Loucy (cell line): ENCODE data around the gene CHST11.

Source experiments
- H2AFZ ChIP-seq: fragments of 200-600 bp; sonication (generic); 2 replicates; pipeline ENCODE4 v1.6.0; 2016; ENCODE audit warnings: antibody characterized with exemption, mild to moderate bottlenecking, low read length, moderate library complexity
- H3F3A ChIP-seq: fragments of 200-600 bp; 2 replicates; pipeline ENCODE4 v1.6.0; 2016; ENCODE audit warnings: antibody characterized with exemption, low read depth, mild to moderate bottlenecking
- H3K27me3 ChIP-seq: fragments of 200-600 bp; sonication (generic); 2 replicates; pipeline ENCODE4 v1.6.1; 2014; ENCODE audit warnings: low read length, mild to moderate bottlenecking; ENCODE audit not compliant: insufficient read depth, poor library complexity, severe bottlenecking
- H3K36me3 ChIP-seq: fragments of 200-600 bp; sonication (generic); 2 replicates; pipeline ENCODE4 v1.6.1; 2016; ENCODE audit warnings: low read length; ENCODE audit not compliant: insufficient read depth
- H3K4me1 ChIP-seq: fragments of 200-600 bp; sonication (generic); 2 replicates; pipeline ENCODE4 v1.5.1; 2014; ENCODE audit warnings: low read length, mild to moderate bottlenecking; ENCODE audit not compliant: insufficient read depth, poor library complexity, severe bottlenecking
- H3K4me2 ChIP-seq: fragments of 200-600 bp; sonication (generic); 2 replicates; pipeline ENCODE4 v1.6.0; 2014; ENCODE audit warnings: antibody characterized with exemption, low read length, low read depth, mild to moderate bottlenecking; ENCODE audit not compliant: poor library complexity, severe bottlenecking
- H3K4me3 ChIP-seq: fragments of 200-600 bp; sonication (generic); 2 replicates; pipeline ENCODE4 v1.5.1; 2014; ENCODE audit warnings: low read length, mild to moderate bottlenecking, mixed read lengths; ENCODE audit not compliant: poor library complexity, severe bottlenecking
- H3K79me2 ChIP-seq: fragments of 200-600 bp; sonication (generic); 2 replicates; pipeline ENCODE4 v1.6.1; 2014; ENCODE audit warnings: low read length; ENCODE audit not compliant: insufficient read depth
- H3K9ac ChIP-seq: fragments of 200-600 bp; sonication (generic); 2 replicates; pipeline ENCODE4 v1.6.0; 2014; ENCODE audit warnings: mild to moderate bottlenecking, low read depth, low read length, moderate library complexity; ENCODE audit not compliant: poor library complexity, severe bottlenecking
- H3K9me2 ChIP-seq: fragments of 200-600 bp; sonication (generic); replicated peaks from 2 replicates; pipeline ENCODE4 v1.6.1; 2016; ENCODE audit warnings: low read depth, low read length, mixed read lengths
- H3K9me3 ChIP-seq: fragments of 200-600 bp; sonication (generic); 2 replicates; pipeline ENCODE4 v1.6.1; 2014; ENCODE audit warnings: mild to moderate bottlenecking, antibody characterized with exemption, low read length, low read depth; ENCODE audit not compliant: insufficient read depth
- H4K20me1 ChIP-seq: fragments of 200-600 bp; sonication (generic); 2 replicates; pipeline ENCODE4 v1.6.0; 2014; ENCODE audit warnings: antibody characterized with exemption, low read length, mild to moderate bottlenecking; ENCODE audit not compliant: insufficient read depth, poor library complexity, severe bottlenecking
- EZH2phosphoT487 ChIP-seq: fragments of 200-600 bp; IDR thresholded peaks from 2 replicates; pipeline ENCODE4 v1.6.1; 2018; ENCODE audit warnings: antibody characterized with exemption, mild to moderate bottlenecking, moderate library complexity, borderline replicate concordance
- TF ChIP-seq, protein P1 (sequence below): fragments of 200-600 bp; sonication (generic); conservative IDR thresholded peaks from 2 replicates; pipeline ENCODE4 v1.5.1; 2014; ENCODE audit warnings: mild to moderate bottlenecking, antibody characterized with exemption, low read length

Gene CHST11

DNA sequence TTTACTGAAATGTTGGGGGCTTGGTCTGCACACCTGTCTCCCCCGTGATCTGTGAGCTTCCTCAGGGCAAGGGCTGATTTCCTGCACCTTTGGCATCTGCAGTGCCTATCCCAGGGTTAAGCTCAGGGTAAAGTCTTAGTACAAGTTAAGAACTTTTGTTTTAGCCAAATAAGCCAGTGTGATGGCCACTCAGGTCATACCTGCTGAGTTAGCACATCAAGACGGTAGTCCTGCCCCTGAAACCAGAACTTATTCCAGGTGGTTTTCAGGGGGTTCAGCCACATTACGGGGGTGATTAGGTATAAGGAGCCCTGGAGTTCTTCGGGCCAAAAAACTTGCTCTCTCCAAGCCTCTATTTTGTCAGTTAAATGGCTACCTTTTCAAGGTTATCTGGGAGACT lies 21.6 kb upstream of the CHST11 start:
- H3K4me3 ChIP-seq, result no peak overlapping the region
- TF ChIP-seq EZH2phosphoT487, result no peak
- TF ChIP-seq, protein P1, sequence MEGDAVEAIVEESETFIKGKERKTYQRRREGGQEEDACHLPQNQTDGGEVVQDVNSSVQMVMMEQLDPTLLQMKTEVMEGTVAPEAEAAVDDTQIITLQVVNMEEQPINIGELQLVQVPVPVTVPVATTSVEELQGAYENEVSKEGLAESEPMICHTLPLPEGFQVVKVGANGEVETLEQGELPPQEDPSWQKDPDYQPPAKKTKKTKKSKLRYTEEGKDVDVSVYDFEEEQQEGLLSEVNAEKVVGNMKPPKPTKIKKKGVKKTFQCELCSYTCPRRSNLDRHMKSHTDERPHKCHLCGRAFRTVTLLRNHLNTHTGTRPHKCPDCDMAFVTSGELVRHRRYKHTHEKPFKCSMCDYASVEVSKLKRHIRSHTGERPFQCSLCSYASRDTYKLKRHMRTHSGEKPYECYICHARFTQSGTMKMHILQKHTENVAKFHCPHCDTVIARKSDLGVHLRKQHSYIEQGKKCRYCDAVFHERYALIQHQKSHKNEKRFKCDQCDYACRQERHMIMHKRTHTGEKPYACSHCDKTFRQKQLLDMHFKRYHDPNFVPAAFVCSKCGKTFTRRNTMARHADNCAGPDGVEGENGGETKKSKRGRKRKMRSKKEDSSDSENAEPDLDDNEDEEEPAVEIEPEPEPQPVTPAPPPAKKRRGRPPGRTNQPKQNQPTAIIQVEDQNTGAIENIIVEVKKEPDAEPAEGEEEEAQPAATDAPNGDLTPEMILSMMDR, result no peak
- H3K27me3 ChIP-seq, result no peaks in the 10 kb centered on the region
- H3F3A ChIP-seq, result no peaks in the 10 kb centered on the region
- no peak overlapping the region for H2AFZ ChIP-seq
- H3K36me3 ChIP-seq, result no peaks in the 10 kb centered on the region
- H3K9me3 ChIP-seq, result no peaks in the 10 kb centered on the region
- H3K9me2 ChIP-seq, result no peaks in the 10 kb centered on the region
- no peak overlapping the region for H3K4me2 ChIP-seq
- no peak overlapping the region for H3K9ac ChIP-seq
- no peaks in the 10 kb centered on the region for H4K20me1 ChIP-seq
- no peaks in the 10 kb centered on the region for H3K79me2 ChIP-seq
- no peaks in the 10 kb centered on the region for H3K4me1 ChIP-seq

DNA sequence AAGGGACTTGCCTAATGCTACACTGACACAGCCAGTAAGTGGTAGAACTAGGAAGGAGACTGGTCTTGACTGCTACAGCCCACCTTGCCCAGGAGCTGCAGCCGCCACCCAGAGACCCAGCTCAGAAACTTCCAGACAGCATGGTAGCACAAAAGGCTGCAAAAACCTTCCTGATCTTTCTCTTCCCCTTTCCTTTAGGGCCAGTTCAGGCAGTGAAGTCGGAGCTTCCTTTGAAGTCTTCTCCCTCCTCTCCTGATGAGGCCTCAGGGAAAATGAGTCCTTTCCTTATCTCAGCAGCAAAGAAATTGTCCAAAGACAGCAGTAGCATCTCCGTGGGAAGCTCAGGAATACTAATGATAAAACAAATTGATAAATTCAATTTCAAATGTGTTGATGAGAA lies 21.0 kb upstream of the CHST11 start:
- Histone ChIP-seq H2AFZ (no peak overlapping the region), H3K27me3 (no peaks in the 10 kb centered on the region), H4K20me1 (no peaks in the 10 kb centered on the region), H3K4me2 (no peak overlapping the region), H3F3A (no peaks in the 10 kb centered on the region), H3K4me1 (no peaks in the 10 kb centered on the region), H3K9me3 (no peaks in the 10 kb centered on the region), H3K9ac (no peak overlapping the region), H3K79me2 (no peaks in the 10 kb centered on the region), H3K4me3 (no peak overlapping the region), H3K36me3 (no peaks in the 10 kb centered on the region), H3K9me2 (no peaks in the 10 kb centered on the region)
- no peak for TF ChIP-seq EZH2phosphoT487
- TF ChIP-seq, protein P1, result no peak

DNA sequence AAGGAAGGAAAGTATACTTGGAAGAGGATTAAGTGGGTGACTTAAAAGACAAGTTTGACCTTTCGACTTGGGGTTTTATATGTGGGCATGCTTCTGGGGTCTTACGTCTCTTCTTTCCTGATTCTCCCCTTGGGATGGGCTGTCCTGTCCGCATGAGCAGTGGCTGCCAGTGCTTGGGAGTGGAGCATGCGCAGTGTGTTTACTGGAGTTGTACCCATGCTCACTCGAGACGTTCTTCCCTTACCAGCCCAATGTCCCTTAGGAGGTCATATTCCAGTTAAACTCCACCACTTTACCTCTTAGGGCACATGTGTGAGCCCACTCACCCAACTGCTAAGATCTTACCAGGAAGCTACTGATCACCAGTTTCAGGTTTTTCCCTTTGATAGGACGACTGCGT lies 20.0 kb upstream of the CHST11 start:
- no peak for TF ChIP-seq EZH2phosphoT487
- TF ChIP-seq, protein P1, result no peak
- Histone ChIP-seq H3K9me3 (no peaks in the 10 kb centered on the region), H4K20me1 (no peaks in the 10 kb centered on the region), H3K9me2 (no peaks in the 10 kb centered on the region), H3K36me3 (no peaks in the 10 kb centered on the region), H3K9ac (no peak overlapping the region), H3K4me1 (no peaks in the 10 kb centered on the region), H2AFZ (no peak overlapping the region), H3K4me3 (no peak overlapping the region), H3F3A (no peaks in the 10 kb centered on the region), H3K79me2 (no peaks in the 10 kb centered on the region), H3K4me2 (no peak overlapping the region), H3K27me3 (no peaks in the 10 kb centered on the region)
